HG03103 (cell line): ENCODE data around the gene HTR1D.

Source experiments
- ATAC-seq: cut with Tn5 transposase; IDR thresholded peaks from one replicate; pipeline ENCODE4 v1.9.1; 2021; ENCODE audit warnings: low read depth; ENCODE audit not compliant: unreplicated experiment

Gene HTR1D

GRCh38 chr1:23187637-23188036 is 29.7 kb downstream of the HTR1D start:
- ATAC-seq = no peak

GRCh38 chr1:23185381-23185780 is 31.9 kb downstream of the HTR1D start:
- no peak for ATAC-seq

GRCh38 chr1:23184212-23184934 is 32.9 kb downstream of the HTR1D start:
- no peak for ATAC-seq

GRCh38 chr1:23179862-23180261 is 37.4 kb downstream of the HTR1D start:
- ATAC-seq = no peak

GRCh38 chr1:23178950-23179349 is 38.4 kb downstream of the HTR1D start:
- no peak for ATAC-seq

GRCh38 chr1:23178414-23178813 is 38.9 kb downstream of the HTR1D start:
- ATAC-seq = no peak

- ATAC-seq = peak; percentile 67
Observed at GRCh38 chr1:23177438-23178380, 39.6 kb downstream of the HTR1D start.

GRCh38 chr1:23177031-23177430 is 40.3 kb downstream of the HTR1D start:
- no peak for ATAC-seq

GRCh38 chr1:23174426-23175110 is 42.7 kb downstream of the HTR1D start:
- no peak for ATAC-seq

- no peak for ATAC-seq
Observed at GRCh38 chr1:23171181-23171755, 46.0 kb downstream of the HTR1D start.

GRCh38 chr1:23169727-23170335 is 47.5 kb downstream of the HTR1D start:
- no peak for ATAC-seq

GRCh38 chr1:23169195-23169575 is 48.1 kb downstream of the HTR1D start:
- no peak for ATAC-seq

GRCh38 chr1:23168445-23169194 is 48.7 kb downstream of the HTR1D start, which contains the start of gene LUZP1:
Gene LUZP1, minus strand, starts transcription at chr1:23168856.
- ATAC-seq = no peak

- no peak for ATAC-seq
Observed at GRCh38 chr1:23168079-23168444, 49.2 kb downstream of the HTR1D start.

- no peak for ATAC-seq
Observed at GRCh38 chr1:23167353-23168078, 49.8 kb downstream of the HTR1D start.

- no peak for ATAC-seq
Observed at GRCh38 chr1:23166854-23167253, 50.4 kb downstream of the HTR1D start.

- ATAC-seq = no peak
Observed at GRCh38 chr1:23163395-23163794, 53.9 kb downstream of the HTR1D start.

- no peak for ATAC-seq
Observed at GRCh38 chr1:23159963-23160877, 57.1 kb downstream of the HTR1D start.
